ENCODE data around the gene RXFP1.

RXFP1 gene

GRCh38 chr4:158605393-158605792 lies 83.7 kb downstream of the RXFP1 start:
- TF ChIP-seq SNAI2 (CRISPR knock-in tag; IDR thresholded peaks at IDR 0.05) (no peak), CSRNP3 (CRISPR knock-in tag; IDR thresholded peaks at IDR 0.05) (no peak), CSDC2 (CRISPR knock-in tag; IDR thresholded peaks at IDR 0.05) (no peak), ISL1 (CRISPR knock-in tag; IDR thresholded peaks at IDR 0.05) (no peak), POU6F1 (CRISPR knock-in tag; IDR thresholded peaks at IDR 0.05; ENCODE audit: borderline replicate concordance, low read depth) (no peak), RARB (CRISPR knock-in tag; IDR thresholded peaks at IDR 0.05) (no peak), ZC3H10 (CRISPR knock-in tag; IDR thresholded peaks at IDR 0.05) (no peak), TCF4 (CRISPR knock-in tag; IDR thresholded peaks at IDR 0.05; ENCODE audit: borderline replicate concordance) (no peak), ZNF565 (CRISPR knock-in tag; conservative IDR thresholded peaks at IDR 0.05; ENCODE audit: low read depth) (no peak), TSHZ2 (CRISPR knock-in tag; IDR thresholded peaks at IDR 0.05) (no peak)
- no peak for ATAC-seq

GRCh38 chr4:158606969-158607368 lies 85.3 kb downstream of the RXFP1 start:
- TF ChIP-seq ZFP3 (CRISPR knock-in tag; IDR thresholded peaks at IDR 0.05), result no peak
- ATAC-seq, result no peak

- TF ChIP-seq POU6F1 (CRISPR knock-in tag; IDR thresholded peaks at IDR 0.05; ENCODE audit: borderline replicate concordance, low read depth) (no peak), CSRNP3 (CRISPR knock-in tag; IDR thresholded peaks at IDR 0.05) (no peak), CSDC2 (CRISPR knock-in tag; IDR thresholded peaks at IDR 0.05) (no peak), SNAI2 (CRISPR knock-in tag; IDR thresholded peaks at IDR 0.05) (no peak), ZNF565 (CRISPR knock-in tag; conservative IDR thresholded peaks at IDR 0.05; ENCODE audit: low read depth) (no peak), CREB5 (CRISPR knock-in tag; IDR thresholded peaks at IDR 0.05; ENCODE audit: low read depth) (no peak), ZFP30 (CRISPR knock-in tag; IDR thresholded peaks at IDR 0.05) (no peak), ZNF70 (CRISPR knock-in tag; IDR thresholded peaks at IDR 0.05) (no peak), TOX (CRISPR knock-in tag; IDR thresholded peaks at IDR 0.05; ENCODE audit: borderline replicate concordance) (no peak), ISL1 (CRISPR knock-in tag; IDR thresholded peaks at IDR 0.05) (no peak), ZNF8 (CRISPR knock-in tag; IDR thresholded peaks at IDR 0.05) (no peak), BACH2 (CRISPR knock-in tag; IDR thresholded peaks at IDR 0.05; ENCODE audit: borderline replicate concordance) (no peak), ARNTL (CRISPR knock-in tag; IDR thresholded peaks at IDR 0.05; ENCODE audit: borderline replicate concordance, low read depth) (no peak)
- ATAC-seq, result no peak
Observed at GRCh38 chr4:158609116-158609515, 87.4 kb downstream of the RXFP1 start.

Data from SK-N-SH treated with all-trans-retinoic acid at 6 μM for 48 hours (cell line).